Measurements from ENCODE around the gene PGBD4.

PGBD4 gene

GRCh38 chr15:34111488-34111887 is 9.6 kb downstream of the PGBD4 start:
- no peak overlapping the region for H3K4ac ChIP-seq (ENCODE audit: low read depth, low read length)
- no peak overlapping the region for H4K91ac ChIP-seq (ENCODE audit: low read depth, low read length)
- no peak overlapping the region for H2BK5ac ChIP-seq (ENCODE audit: low read depth, low read length, poor library complexity)
- no peak overlapping the region for H3K9ac ChIP-seq (ENCODE audit: low read length)
- H3K27ac ChIP-seq (ENCODE audit: low read depth, low read length): no peak overlapping the region
- no peaks in the 10 kb centered on the region for H3K79me1 ChIP-seq (ENCODE audit: low read length)
- no peak overlapping the region for H2AFZ ChIP-seq (ENCODE audit: insufficient read depth, low read length, poor library complexity)
- no peak overlapping the region for H3K18ac ChIP-seq (ENCODE audit: low read length)
- no peak overlapping the region for H3K14ac ChIP-seq (ENCODE audit: low read length)
- no peaks in the 10 kb centered on the region for H3K27me3 ChIP-seq (ENCODE audit: insufficient read depth, low read length)
- H3K9me3 ChIP-seq (ENCODE audit: insufficient read depth, low read depth, low read length): no peaks in the 10 kb centered on the region
- H3K79me2 ChIP-seq (ENCODE audit: control insufficient read depth, insufficient read depth, low read length, poor library complexity): no peaks in the 10 kb centered on the region
- H3K4me1 ChIP-seq (ENCODE audit: control insufficient read depth in 1 of 2, insufficient read depth in 2 of 2, low read length in 2 of 2): peaks cover 0 to 2% of the 10 kb centered on the region in 2 experiments
- H3K36me3 ChIP-seq (ENCODE audit: control insufficient read depth in 1 of 2, insufficient read depth in 2 of 2, low read length in 2 of 2): no peaks in the 10 kb centered on the region
- no peak overlapping the region for H3K23ac ChIP-seq (ENCODE audit: low read length)
- no peak overlapping the region for H3K4me2 ChIP-seq (ENCODE audit: low read length)
- H2AK5ac ChIP-seq (ENCODE audit: low read length): no peak overlapping the region
- no peak overlapping the region for H2BK12ac ChIP-seq (ENCODE audit: low read length)
- DNase-seq: no peak
- no peak overlapping the region for H4K12ac ChIP-seq (ENCODE audit: low read depth, low read length)
- no peak overlapping the region for H4K8ac ChIP-seq (ENCODE audit: low read depth, low read length)
- WGBS (ENCODE audit: extremely low coverage, insufficient coverage, insufficient read length): no CpG with 5 or more reads among the region's 6 CpGs
- no peak overlapping the region for H3K4me3 ChIP-seq (ENCODE audit: low read depth, low read length)
- no peak overlapping the region for H2BK120ac ChIP-seq (ENCODE audit: insufficient read depth, low read length, poor library complexity)

DNA sequence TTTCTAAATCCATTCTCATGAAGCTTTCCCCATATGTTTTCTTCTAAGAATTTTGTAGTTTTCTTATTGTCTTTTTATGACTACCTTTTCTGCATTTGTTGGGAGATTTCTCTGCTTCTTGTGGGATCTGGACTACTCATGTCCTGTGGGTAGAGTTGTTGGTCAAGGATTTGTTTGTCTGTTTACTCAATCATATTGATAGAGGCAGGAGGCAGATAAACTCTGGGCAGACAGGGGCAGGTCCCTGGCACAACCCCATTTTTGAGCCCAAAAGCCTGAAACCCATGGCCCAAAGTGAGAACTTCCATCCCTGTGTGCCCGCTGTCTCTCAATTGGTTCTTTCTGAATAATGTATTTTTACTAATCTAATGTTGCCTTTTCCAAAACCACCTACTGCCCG is 12.3 kb downstream of the PGBD4 start:
- Histone ChIP-seq H3K4me2 (ENCODE audit: low read length) (no peak overlapping the region), H3K4me1 (ENCODE audit: control insufficient read depth in 1 of 2, insufficient read depth in 2 of 2, low read length in 2 of 2) (peaks cover 0 to 2% of the 10 kb centered on the region in 2 experiments), H4K91ac (ENCODE audit: low read depth, low read length) (no peak overlapping the region), H3K18ac (ENCODE audit: low read length) (no peak overlapping the region), H3K14ac (ENCODE audit: low read length) (no peak overlapping the region), H2AFZ (ENCODE audit: insufficient read depth, low read length, poor library complexity) (no peak overlapping the region), H3K27ac (ENCODE audit: low read depth, low read length) (no peak overlapping the region), H3K79me2 (ENCODE audit: control insufficient read depth, insufficient read depth, low read length, poor library complexity) (no peaks in the 10 kb centered on the region), H2BK12ac (ENCODE audit: low read length) (no peak overlapping the region), H3K36me3 (ENCODE audit: control insufficient read depth in 1 of 2, insufficient read depth in 2 of 2, low read length in 2 of 2) (no peaks in the 10 kb centered on the region), H3K27me3 (ENCODE audit: insufficient read depth, low read length) (no peaks in the 10 kb centered on the region), H3K23ac (ENCODE audit: low read length) (no peak overlapping the region), H2BK5ac (ENCODE audit: low read depth, low read length, poor library complexity) (no peak overlapping the region), H4K8ac (ENCODE audit: low read depth, low read length) (no peak overlapping the region), H4K12ac (ENCODE audit: low read depth, low read length) (no peak overlapping the region), H3K4me3 (ENCODE audit: low read depth, low read length) (no peak overlapping the region), H2AK5ac (ENCODE audit: low read length) (no peak overlapping the region), H3K9me3 (ENCODE audit: insufficient read depth, low read depth, low read length) (no peaks in the 10 kb centered on the region), H3K79me1 (ENCODE audit: low read length) (peaks cover 5% of the 10 kb centered on the region), H3K9ac (ENCODE audit: low read length) (no peak overlapping the region), H3K4ac (ENCODE audit: low read depth, low read length) (no peak overlapping the region), H2BK120ac (ENCODE audit: insufficient read depth, low read length, poor library complexity) (no peak overlapping the region)
- DNase-seq: no peak
- no CpG with 5 or more reads among the region's 2 CpGs for WGBS (ENCODE audit: extremely low coverage, insufficient coverage, insufficient read length)

DNA sequence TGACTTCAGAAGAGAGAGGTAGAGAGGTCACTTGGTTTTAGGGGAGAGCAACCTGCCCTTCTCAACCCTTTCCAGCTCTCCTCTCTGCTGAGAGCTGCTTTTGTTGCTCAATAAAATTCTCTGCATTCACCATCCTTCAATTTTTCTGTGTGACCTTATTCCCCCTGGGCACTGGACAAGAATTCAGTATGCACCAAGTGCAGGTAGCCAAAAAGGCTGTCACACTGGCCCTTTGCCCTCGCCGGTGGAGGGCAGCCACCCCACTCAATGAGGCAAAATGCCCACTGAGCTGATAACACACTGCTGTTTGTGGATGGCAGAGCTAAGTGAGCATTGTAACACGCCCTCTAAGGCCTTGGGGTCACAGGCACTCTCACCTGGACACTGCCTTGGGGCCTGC is 12.9 kb downstream of the PGBD4 start:
- Histone ChIP-seq H4K91ac (ENCODE audit: low read depth, low read length) (peak overlapping the region; percentile 5), H3K27ac (ENCODE audit: low read depth, low read length) (no peak overlapping the region), H3K79me2 (ENCODE audit: control insufficient read depth, insufficient read depth, low read length, poor library complexity) (no peaks in the 10 kb centered on the region), H3K18ac (ENCODE audit: low read length) (no peak overlapping the region), H3K4me3 (ENCODE audit: low read depth, low read length) (no peak overlapping the region), H3K27me3 (ENCODE audit: insufficient read depth, low read length) (no peaks in the 10 kb centered on the region), H2BK12ac (ENCODE audit: low read length) (no peak overlapping the region), H2AFZ (ENCODE audit: insufficient read depth, low read length, poor library complexity) (no peak overlapping the region), H4K12ac (ENCODE audit: low read depth, low read length) (no peak overlapping the region), H2AK5ac (ENCODE audit: low read length) (no peak overlapping the region), H3K4me2 (ENCODE audit: low read length) (no peak overlapping the region), H4K8ac (ENCODE audit: low read depth, low read length) (no peak overlapping the region), H3K4ac (ENCODE audit: low read depth, low read length) (no peak overlapping the region), H3K4me1 (ENCODE audit: control insufficient read depth in 1 of 2, insufficient read depth in 2 of 2, low read length in 2 of 2) (peaks cover 0 to 2% of the 10 kb centered on the region in 2 experiments), H2BK120ac (ENCODE audit: insufficient read depth, low read length, poor library complexity) (no peak overlapping the region), H3K9ac (ENCODE audit: low read length) (no peak overlapping the region), H2BK5ac (ENCODE audit: low read depth, low read length, poor library complexity) (no peak overlapping the region), H3K23ac (ENCODE audit: low read length) (no peak overlapping the region), H3K79me1 (ENCODE audit: low read length) (peaks cover 5% of the 10 kb centered on the region), H3K9me3 (ENCODE audit: insufficient read depth, low read depth, low read length) (no peaks in the 10 kb centered on the region), H3K14ac (ENCODE audit: low read length) (no peak overlapping the region), H3K36me3 (ENCODE audit: control insufficient read depth in 1 of 2, insufficient read depth in 2 of 2, low read length in 2 of 2) (no peaks in the 10 kb centered on the region)
- WGBS (ENCODE audit: extremely low coverage, insufficient coverage, insufficient read length): no CpG with 5 or more reads among the region's 3 CpGs
- peak in 1 of 2 donors; percentile 56 for DNase-seq

- peaks cover 6% of the 10 kb centered on the region for H3K79me1 ChIP-seq (ENCODE audit: low read length)
- no peak overlapping the region for H3K4me3 ChIP-seq (ENCODE audit: low read depth, low read length)
- H3K4me2 ChIP-seq (ENCODE audit: low read length): no peak overlapping the region
- no peak overlapping the region for H2BK12ac ChIP-seq (ENCODE audit: low read length)
- H3K79me2 ChIP-seq (ENCODE audit: control insufficient read depth, insufficient read depth, low read length, poor library complexity): no peaks in the 10 kb centered on the region
- peaks cover 0 to 2% of the 10 kb centered on the region in 2 experiments for H3K4me1 ChIP-seq (ENCODE audit: control insufficient read depth in 1 of 2, insufficient read depth in 2 of 2, low read length in 2 of 2)
- H3K27me3 ChIP-seq (ENCODE audit: insufficient read depth, low read length): no peaks in the 10 kb centered on the region
- H3K27ac ChIP-seq (ENCODE audit: low read depth, low read length): peak overlapping the region; percentile 56
- H3K9me3 ChIP-seq (ENCODE audit: insufficient read depth, low read depth, low read length): no peaks in the 10 kb centered on the region
- peak; percentile 56 to 88 for DNase-seq
- no peak overlapping the region for H2BK5ac ChIP-seq (ENCODE audit: low read depth, low read length, poor library complexity)
- H4K12ac ChIP-seq (ENCODE audit: low read depth, low read length): no peak overlapping the region
- no CpG with 5 or more reads among the region's 2 CpGs for WGBS (ENCODE audit: extremely low coverage, insufficient coverage, insufficient read length)
- peak overlapping the region; percentile 48 for H4K91ac ChIP-seq (ENCODE audit: low read depth, low read length)
- no peaks in the 10 kb centered on the region for H3K36me3 ChIP-seq (ENCODE audit: control insufficient read depth in 1 of 2, insufficient read depth in 2 of 2, low read length in 2 of 2)
- no peak overlapping the region for H3K23ac ChIP-seq (ENCODE audit: low read length)
- H3K9ac ChIP-seq (ENCODE audit: low read length): no peak overlapping the region
- H3K14ac ChIP-seq (ENCODE audit: low read length): no peak overlapping the region
- H2AFZ ChIP-seq (ENCODE audit: insufficient read depth, low read length, poor library complexity): no peak overlapping the region
- no peak overlapping the region for H4K8ac ChIP-seq (ENCODE audit: low read depth, low read length)
- H2AK5ac ChIP-seq (ENCODE audit: low read length): no peak overlapping the region
- no peak overlapping the region for H3K18ac ChIP-seq (ENCODE audit: low read length)
- H3K4ac ChIP-seq (ENCODE audit: low read depth, low read length): no peak overlapping the region
- H2BK120ac ChIP-seq (ENCODE audit: insufficient read depth, low read length, poor library complexity): no peak overlapping the region
Observed at GRCh38 chr15:34116620-34117019, 14.7 kb downstream of the PGBD4 start.

Data from trophoblast cell (in vitro differentiated cells and primary cell).